ENCODE measurements around the gene XYLT1. TPM values are rescaled to one million over a fixed set of nuclear protein-coding genes. Genes with fewer than 3 reads are reported as not detected.
A peak's percentile ranks its signal among the peaks of the same experiment; 100 is the strongest.
"Not testable (repeated sequence)": the region's sequence is repeated elsewhere in the genome, so short reads cannot be mapped to it uniquely, and the experiment has no call there.

Gene XYLT1
- total RNA-seq, 3 donors from 2014 or later (not counting 1 experiment from before 2014, with no cell fraction given): 40.9 to 55.5 (median 43.8) TPM

- H3K4me3 ChIP-seq (ENCODE audit: low read length): no peak overlapping the region
- DNase-seq: no peak
- ATAC-seq: no peak
- Mint-ChIP-seq H3K27ac (no peak overlapping the region), H3K4me3 (no peak overlapping the region), H3K27me3 (ENCODE audit: low read depth in 2 of 2) (peaks cover 15 to 26% of the 10 kb centered on the region in 2 donors), H3K4me1 (peaks cover 3% of the 10 kb centered on the region in 2 donors), H3K9me3 (no peaks in the 10 kb centered on the region), H3K36me3 (no peaks in the 10 kb centered on the region)
- H3K4me1 ChIP-seq (ENCODE audit: control insufficient read depth, insufficient read depth, low read length): peaks cover 2% of the 10 kb centered on the region
- H3K36me3 ChIP-seq (ENCODE audit: control insufficient read depth, insufficient read depth, low read length): no peaks in the 10 kb centered on the region
- TF ChIP-seq, protein P1, sequence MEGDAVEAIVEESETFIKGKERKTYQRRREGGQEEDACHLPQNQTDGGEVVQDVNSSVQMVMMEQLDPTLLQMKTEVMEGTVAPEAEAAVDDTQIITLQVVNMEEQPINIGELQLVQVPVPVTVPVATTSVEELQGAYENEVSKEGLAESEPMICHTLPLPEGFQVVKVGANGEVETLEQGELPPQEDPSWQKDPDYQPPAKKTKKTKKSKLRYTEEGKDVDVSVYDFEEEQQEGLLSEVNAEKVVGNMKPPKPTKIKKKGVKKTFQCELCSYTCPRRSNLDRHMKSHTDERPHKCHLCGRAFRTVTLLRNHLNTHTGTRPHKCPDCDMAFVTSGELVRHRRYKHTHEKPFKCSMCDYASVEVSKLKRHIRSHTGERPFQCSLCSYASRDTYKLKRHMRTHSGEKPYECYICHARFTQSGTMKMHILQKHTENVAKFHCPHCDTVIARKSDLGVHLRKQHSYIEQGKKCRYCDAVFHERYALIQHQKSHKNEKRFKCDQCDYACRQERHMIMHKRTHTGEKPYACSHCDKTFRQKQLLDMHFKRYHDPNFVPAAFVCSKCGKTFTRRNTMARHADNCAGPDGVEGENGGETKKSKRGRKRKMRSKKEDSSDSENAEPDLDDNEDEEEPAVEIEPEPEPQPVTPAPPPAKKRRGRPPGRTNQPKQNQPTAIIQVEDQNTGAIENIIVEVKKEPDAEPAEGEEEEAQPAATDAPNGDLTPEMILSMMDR (IDR thresholded peaks at IDR 0.05): no peak
- no peaks in the 10 kb centered on the region for H3K27me3 ChIP-seq (ENCODE audit: control insufficient read depth, insufficient read depth, low read length)
- H3K9me3 ChIP-seq (ENCODE audit: control insufficient read depth, insufficient read depth, low read length): no peaks in the 10 kb centered on the region
- WGBS (ENCODE audit: insufficient coverage): 93% methylated on average over 2 of the region's 2 CpGs
- no peak overlapping the region for H3K27ac ChIP-seq (ENCODE audit: low read length)
- intact Hi-C loops (cut with micrococcal nuclease): no loop called here
These were observed 11.0 kb upstream of the XYLT1 start for GRCh38 chr16:17481736-17482135.

GRCh38 chr16:17477260-17477545 is 6.4 kb upstream of the XYLT1 start:
- 96% methylated on average over 6 of the region's 6 CpGs for WGBS (ENCODE audit: insufficient coverage)
- ATAC-seq; H3K27ac ChIP-seq (ENCODE audit: low read length); H3K9me3 Mint-ChIP-seq; H3K4me3 Mint-ChIP-seq; intact Hi-C loops (cut with micrococcal nuclease); H3K27me3 ChIP-seq (ENCODE audit: control insufficient read depth, insufficient read depth, low read length); DNase-seq; H3K36me3 Mint-ChIP-seq; H3K9me3 ChIP-seq (ENCODE audit: control insufficient read depth, insufficient read depth, low read length); H3K36me3 ChIP-seq (ENCODE audit: control insufficient read depth, insufficient read depth, low read length); H3K4me3 ChIP-seq (ENCODE audit: low read length); H3K27ac Mint-ChIP-seq: not testable (repeated sequence)
- peaks cover 24% of the 10 kb centered on the region for H3K4me1 ChIP-seq (ENCODE audit: control insufficient read depth, insufficient read depth, low read length)
- peaks cover 25 to 26% of the 10 kb centered on the region in 2 donors for H3K4me1 Mint-ChIP-seq
- H3K27me3 Mint-ChIP-seq (ENCODE audit: low read depth in 2 of 2): peaks cover 11 to 15% of the 10 kb centered on the region in 2 donors

DNA sequence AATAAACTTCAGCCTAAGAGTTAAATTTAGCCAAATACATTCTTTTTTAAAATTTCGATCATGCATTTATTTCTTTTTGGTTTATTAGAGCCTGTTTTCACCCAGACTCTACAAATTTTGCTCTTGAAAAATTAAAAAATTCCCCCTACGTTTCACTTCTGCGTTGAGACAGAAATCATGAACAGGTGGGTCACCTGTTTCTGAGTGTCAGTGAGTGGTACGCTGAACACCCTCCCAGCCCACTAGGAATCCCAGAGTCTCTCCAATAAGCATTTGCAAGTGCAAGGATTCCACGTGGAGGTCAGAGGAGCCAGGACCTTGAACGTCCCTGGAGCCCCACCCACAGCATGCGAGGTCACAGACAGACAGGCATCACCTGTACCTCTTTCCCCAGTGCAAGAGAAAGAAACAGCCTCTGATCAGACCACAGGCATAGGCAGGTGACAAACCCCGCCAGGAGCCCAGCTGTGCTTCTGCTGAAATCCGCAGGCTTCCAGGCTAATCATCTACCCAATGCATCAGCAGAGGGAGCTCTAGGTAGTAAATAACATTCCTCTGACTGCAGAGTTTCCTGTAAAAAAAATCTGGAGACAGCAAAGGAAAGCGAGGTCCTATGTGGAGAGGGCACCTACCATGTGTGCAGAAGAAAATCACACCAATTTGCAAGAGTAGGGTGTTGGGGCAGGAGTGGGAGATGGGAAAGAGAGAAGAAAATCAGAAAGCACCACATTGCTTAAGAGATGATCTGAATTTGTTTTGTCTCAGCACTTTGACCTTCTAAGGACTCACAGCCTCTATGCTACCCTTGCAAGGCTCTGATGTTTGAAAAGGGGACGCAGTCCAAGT is 5.9 kb upstream of the XYLT1 start:
- Mint-ChIP-seq H3K36me3 (no peaks in the 10 kb centered on the region), H3K4me3 (no peak overlapping the region), H3K27ac (no peak overlapping the region), H3K9me3 (no peaks in the 10 kb centered on the region), H3K27me3 (ENCODE audit: low read depth in 2 of 2) (peaks cover 11 to 15% of the 10 kb centered on the region in 2 donors), H3K4me1 (peaks cover 25 to 26% of the 10 kb centered on the region in 2 donors)
- no peak overlapping the region for H3K4me3 ChIP-seq (ENCODE audit: low read length)
- H3K27ac ChIP-seq (ENCODE audit: low read length): no peak overlapping the region
- intact Hi-C loops (cut with micrococcal nuclease): no loop called here
- H3K27me3 ChIP-seq (ENCODE audit: control insufficient read depth, insufficient read depth, low read length): no peaks in the 10 kb centered on the region
- TF ChIP-seq, protein P1 (IDR thresholded peaks at IDR 0.05): peak; percentile 31
- H3K4me1 ChIP-seq (ENCODE audit: control insufficient read depth, insufficient read depth, low read length): peaks cover 24% of the 10 kb centered on the region
- no peaks in the 10 kb centered on the region for H3K9me3 ChIP-seq (ENCODE audit: control insufficient read depth, insufficient read depth, low read length)
- ATAC-seq (peak; percentile 40 to 55 (median 48)), DNase-seq (peak in 1 of 2 donors; percentile 75)
- 27% methylated on average over 11 of the region's 11 CpGs for WGBS (ENCODE audit: insufficient coverage)
- H3K36me3 ChIP-seq (ENCODE audit: control insufficient read depth, insufficient read depth, low read length): no peaks in the 10 kb centered on the region

DNA sequence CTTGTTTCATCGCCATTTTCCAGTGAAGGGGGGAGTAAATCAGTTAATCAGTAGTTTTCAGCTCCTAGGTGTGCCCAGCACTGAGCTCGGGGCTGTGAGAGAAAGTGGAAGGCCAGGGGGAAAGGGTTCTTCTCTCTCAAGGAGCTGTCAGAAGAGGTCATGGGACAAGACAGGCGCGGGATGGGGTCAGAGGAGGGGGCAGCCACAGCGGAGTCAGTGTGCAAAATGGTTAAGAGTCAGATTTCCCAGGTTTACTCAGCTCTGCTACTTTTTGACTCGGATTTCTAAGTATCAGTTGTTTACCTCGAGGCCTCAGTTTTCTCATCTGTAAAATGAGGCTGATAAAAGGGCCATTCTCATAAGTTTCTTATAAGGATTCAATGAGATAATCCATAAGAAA is 4.3 kb upstream of the XYLT1 start:
- ATAC-seq: no peak
- Histone ChIP-seq H3K9me3 (ENCODE audit: control insufficient read depth, insufficient read depth, low read length) (no peaks in the 10 kb centered on the region), H3K4me3 (ENCODE audit: low read length) (no peak overlapping the region), H3K4me1 (ENCODE audit: control insufficient read depth, insufficient read depth, low read length) (peaks cover 31% of the 10 kb centered on the region), H3K36me3 (ENCODE audit: control insufficient read depth, insufficient read depth, low read length) (no peaks in the 10 kb centered on the region), H3K27me3 (ENCODE audit: control insufficient read depth, insufficient read depth, low read length) (no peaks in the 10 kb centered on the region), H3K27ac (ENCODE audit: low read length) (no peak overlapping the region)
- DNase-seq: no peak
- TF ChIP-seq, protein P1 (IDR thresholded peaks at IDR 0.05): no peak
- peaks cover under 1 to 9% of the 10 kb centered on the region in 2 donors for H3K27me3 Mint-ChIP-seq (ENCODE audit: low read depth in 2 of 2)
- no peaks in the 10 kb centered on the region for H3K36me3 Mint-ChIP-seq
- no peaks in the 10 kb centered on the region for H3K9me3 Mint-ChIP-seq
- peaks cover 25 to 26% of the 10 kb centered on the region in 2 donors for H3K4me1 Mint-ChIP-seq
- H3K27ac Mint-ChIP-seq: peak overlapping the region in 1 of 2 donors; percentile 76
- no peak overlapping the region for H3K4me3 Mint-ChIP-seq
- WGBS (ENCODE audit: insufficient coverage): 69% methylated on average over 6 of the region's 7 CpGs
- intact Hi-C loops (cut with micrococcal nuclease): no loop called here

Data from natural killer cell (primary cell).